MCF 10A (cell line): ENCODE data around the gene ZSCAN26. TPM values are rescaled to one million over a fixed set of nuclear protein-coding genes. Genes with fewer than 3 reads are reported as not detected.

ENCODE experiments used
- BruUV-seq: library from RNA; stranded (reverse); fragments of 400-500 nt; replicated peaks from 2 replicates; lab custom pipeline; 2021; lab: Mats Ljungman, UMichigan
- CTCF ChIA-PET: fragments of 300-600 bp; sonication (Branson Sonifier 250); formaldehyde crosslinking; extraction: SDS; loops from one replicate; lab custom pipeline; 2021; ENCODE audit warnings: antibody characterized with exemption, inconsistent platforms; lab: Yijun Ruan, JAX
- POLR2A ChIA-PET: fragments of 300-600, 350-650 bp; sonication (Branson Sonifier 250); formaldehyde crosslinking; extraction: SDS; loops from one replicate; lab custom pipeline; 2020; ENCODE audit warnings: antibody characterized with exemption, inconsistent platforms; lab: Yijun Ruan, JAX
- DNase-seq: peaks from one replicate; pipeline ENCODE4 v3.0.0-alpha.2; 2018; ENCODE audit not compliant: unreplicated experiment
- H3K27ac Mint-ChIP-seq: one replicate; pipeline ENCODE4 v1.8.0; 2022; ENCODE audit warnings: mild to moderate bottlenecking, low read depth, mixed read lengths; ENCODE audit not compliant: unreplicated experiment
- H3K27me3 Mint-ChIP-seq: one replicate; pipeline ENCODE4 v1.8.0; 2022; ENCODE audit warnings: mixed read lengths; ENCODE audit not compliant: insufficient read depth, unreplicated experiment
- H3K36me3 Mint-ChIP-seq: one replicate; pipeline ENCODE4 v1.8.0; 2022; ENCODE audit warnings: mild to moderate bottlenecking, moderate library complexity, mixed read lengths; ENCODE audit not compliant: insufficient read depth, unreplicated experiment
- H3K4me1 Mint-ChIP-seq: one replicate; pipeline ENCODE4 v1.8.0; 2022; ENCODE audit warnings: mixed read lengths; ENCODE audit not compliant: insufficient read depth, unreplicated experiment
- H3K4me3 Mint-ChIP-seq: one replicate; pipeline ENCODE4 v1.8.0; 2022; ENCODE audit warnings: mild to moderate bottlenecking, moderate library complexity, mixed read lengths; ENCODE audit not compliant: unreplicated experiment
- H3K9me3 Mint-ChIP-seq: one replicate; pipeline ENCODE4 v1.8.0; 2022; ENCODE audit warnings: mixed read lengths; ENCODE audit not compliant: unreplicated experiment
- intact Hi-C: fragments of 100-400 bp; cut with micrococcal nuclease; formaldehyde crosslinking; loops from 2 replicates; pipeline ENCODE4 v1.14.1; 2022
- total RNA-seq: library from RNA; stranded (reverse); gene quantifications from 2 replicates; pipeline ENCODE4 v1.2.3, GENCODE V29; 2022
- TF ChIP-seq, protein P1 (sequence below): fragments of 200-600 bp; IDR thresholded peaks from one replicate; pipeline ENCODE4 v1.8.0; 2022; ENCODE audit warnings: antibody characterized with exemption, mild to moderate bottlenecking; ENCODE audit not compliant: unreplicated experiment

ZSCAN26 gene
- total RNA-seq, 1 experiment from 2014 or later, result 13.1 TPM

GRCh38 chr6:28281288-28282064 is 14.5 kb downstream of the ZSCAN26 start, which contains the start of gene PGBD1:
Gene PGBD1, plus strand, starts transcription at chr6:28281572. Its CDS starts 2,242 bp downstream, at chr6:28283814.
- H3K4me1 Mint-ChIP-seq, result peaks cover 9% of the 10 kb centered on the region
- peak; percentile 65 for DNase-seq
- ChIA-PET CTCF (interaction anchor here (0.6 to 3.7 kb wide), 6 partner anchors 11 to 172 kb away, joined by 3 to 15 read pairs (median 4); partner anchors contain the start of gene ZKSCAN3), POLR2A (interaction anchor here (0.5 to 5.2 kb wide), 18 partner anchors 9 to 158 kb away, joined by 3 to 62 read pairs (median 4); partner anchors contain the start of genes ZKSCAN3, ZKSCAN4, ZKSCAN8 and ZSCAN26)
- BruUV-seq, result no TSS peak
- intact Hi-C loops, result loop anchor here (1.0 kb wide), 1 partner anchor 55 kb away; the partner anchor contains the start of gene ZSCAN31
- H3K27ac Mint-ChIP-seq, result no peak within 1 kb of the TSS
- TF ChIP-seq, protein P1, sequence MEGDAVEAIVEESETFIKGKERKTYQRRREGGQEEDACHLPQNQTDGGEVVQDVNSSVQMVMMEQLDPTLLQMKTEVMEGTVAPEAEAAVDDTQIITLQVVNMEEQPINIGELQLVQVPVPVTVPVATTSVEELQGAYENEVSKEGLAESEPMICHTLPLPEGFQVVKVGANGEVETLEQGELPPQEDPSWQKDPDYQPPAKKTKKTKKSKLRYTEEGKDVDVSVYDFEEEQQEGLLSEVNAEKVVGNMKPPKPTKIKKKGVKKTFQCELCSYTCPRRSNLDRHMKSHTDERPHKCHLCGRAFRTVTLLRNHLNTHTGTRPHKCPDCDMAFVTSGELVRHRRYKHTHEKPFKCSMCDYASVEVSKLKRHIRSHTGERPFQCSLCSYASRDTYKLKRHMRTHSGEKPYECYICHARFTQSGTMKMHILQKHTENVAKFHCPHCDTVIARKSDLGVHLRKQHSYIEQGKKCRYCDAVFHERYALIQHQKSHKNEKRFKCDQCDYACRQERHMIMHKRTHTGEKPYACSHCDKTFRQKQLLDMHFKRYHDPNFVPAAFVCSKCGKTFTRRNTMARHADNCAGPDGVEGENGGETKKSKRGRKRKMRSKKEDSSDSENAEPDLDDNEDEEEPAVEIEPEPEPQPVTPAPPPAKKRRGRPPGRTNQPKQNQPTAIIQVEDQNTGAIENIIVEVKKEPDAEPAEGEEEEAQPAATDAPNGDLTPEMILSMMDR, result no peak
- H3K4me3 Mint-ChIP-seq, result peak within 1 kb of the TSS; percentile 80
- peaks cover 5% of the 10 kb centered on the region for H3K36me3 Mint-ChIP-seq
- peaks cover 8% of the 10 kb centered on the region for H3K9me3 Mint-ChIP-seq
- H3K27me3 Mint-ChIP-seq, result no peaks in the 10 kb centered on the region

- Mint-ChIP-seq H3K4me3 (no peak overlapping the region), H3K36me3 (no peaks in the 10 kb centered on the region), H3K27me3 (no peaks in the 10 kb centered on the region), H3K27ac (no peak overlapping the region), H3K4me1 (peaks cover 9% of the 10 kb centered on the region), H3K9me3 (peaks cover 8% of the 10 kb centered on the region)
- intact Hi-C loops, result loop anchor here (1.0 kb wide), 1 partner anchor 53 kb away; the partner anchor contains the start of gene ZSCAN31
- DNase-seq, result no peak
- TF ChIP-seq, protein P1, result no peak
- CTCF ChIA-PET, result interaction anchor here (0.7 to 1.0 kb wide), 2 partner anchors 31 to 73 kb away, joined by 3 to 5 read pairs; partner anchors contain the start of gene ZKSCAN4
- POLR2A ChIA-PET, result interaction anchor here (0.6 to 5.2 kb wide), 7 partner anchors 11 to 146 kb away, joined by 3 to 30 read pairs (median 4); partner anchors contain the start of genes ZKSCAN4, ZSCAN26 and ZSCAN31
- no TSS peak for BruUV-seq
These were observed 16.0 kb downstream of the ZSCAN26 start for GRCh38 chr6:28282926-28283325.

GRCh38 chr6:28291573-28291972 is 24.6 kb downstream of the ZSCAN26 start:
- POLR2A ChIA-PET, result interaction anchor here (1.0 kb wide), 1 partner anchor 10 kb away, joined by 4 read pairs; the partner anchor contains the start of gene PGBD1
- DNase-seq, result no peak
- no peak overlapping the region for H3K27ac Mint-ChIP-seq
- H3K4me3 Mint-ChIP-seq, result no peak overlapping the region
- no peaks in the 10 kb centered on the region for H3K4me1 Mint-ChIP-seq
- H3K27me3 Mint-ChIP-seq, result no peaks in the 10 kb centered on the region
- CTCF ChIA-PET, result no interaction called here
- TF ChIP-seq, protein P1, result no peak
- H3K9me3 Mint-ChIP-seq, result no peaks in the 10 kb centered on the region
- no peaks in the 10 kb centered on the region for H3K36me3 Mint-ChIP-seq
- intact Hi-C loops, result no loop called here
- no TSS peak for BruUV-seq

DNA sequence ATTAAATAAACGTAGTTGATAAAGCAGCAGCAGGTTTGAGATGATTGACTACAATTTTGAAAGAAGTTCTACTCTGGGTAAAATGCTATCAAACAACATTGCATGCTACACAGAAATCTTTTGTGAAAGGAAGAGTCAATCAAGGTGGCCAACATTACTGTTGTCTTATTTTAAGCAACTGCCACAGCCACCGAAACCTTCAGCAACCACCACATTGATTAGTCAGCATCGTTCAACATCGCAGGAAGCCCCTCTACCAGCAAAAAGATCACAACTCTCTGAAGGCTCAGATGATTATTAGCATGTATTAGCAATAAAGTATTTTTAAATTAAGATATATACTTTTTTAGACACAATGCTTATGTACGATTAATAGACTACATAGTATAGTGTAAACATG is 28.4 kb downstream of the ZSCAN26 start:
- intact Hi-C loops, result no loop called here
- ChIA-PET POLR2A (no interaction called here), CTCF (no interaction called here)
- no TSS peak for BruUV-seq
- H3K36me3 Mint-ChIP-seq, result no peaks in the 10 kb centered on the region
- TF ChIP-seq, protein P1, result no peak
- H3K9me3 Mint-ChIP-seq, result no peaks in the 10 kb centered on the region
- H3K4me3 Mint-ChIP-seq, result no peak overlapping the region
- no peaks in the 10 kb centered on the region for H3K4me1 Mint-ChIP-seq
- no peak for DNase-seq
- H3K27me3 Mint-ChIP-seq, result no peaks in the 10 kb centered on the region
- H3K27ac Mint-ChIP-seq, result no peak overlapping the region
